ENCODE data around the gene FBXO9. TPM values are rescaled to one million over a fixed set of nuclear protein-coding genes. Genes with fewer than 3 reads are reported as not detected.

Gene FBXO9
- total and polyA plus RNA-seq, 2 of the 8 experiments (the other 6 are each of a cell fraction or from before 2014, with no cell fraction given): 41.3 to 50.9 TPM

- TF ChIP-seq EP300 (IDR thresholded peaks at IDR 0.05; ENCODE audit: borderline replicate concordance in 1 of 2, low read depth in 2 of 2, low read length in 2 of 2): no peak
- TF ChIP-seq USF2 (IDR thresholded peaks at IDR 0.05; ENCODE audit: low read length): no peak
- no peak for TF ChIP-seq CBX5 (IDR thresholded peaks at IDR 0.05; ENCODE audit: low read depth, low read length)
Observed at GRCh38 chr6:53143710-53144109, 78.5 kb downstream of the FBXO9 start (continued).
